Heart left ventricle (tissue), 13 donors: ENCODE results near the gene CHCHD6.

ENCODE experiments used
- POLR2A ChIP-seq, 2 donors: fragments of 450-650 bp; IDR thresholded peaks; one replicate each; pipeline ENCODE4 v1.6.1; 2017; ENCODE audit warnings: antibody characterized with exemption in 2 of 2, mild to moderate bottlenecking in 2 of 2, moderate library complexity in 2 of 2
- TF ChIP-seq, protein P1 (sequence below), 12 donors: fragments of 200-600 bp; sonication (generic) in 4 of 12; IDR thresholded peaks; one replicate each; pipeline versions ENCODE4 v1.5.0 to v1.8.0; 2018 to 2022; ENCODE audit warnings: antibody characterized with exemption in 12 of 12, mild to moderate bottlenecking in 5 of 12
- donor health status: ischemic (EF 13 %, LVEDD 7.1; RV severe dilation, severe dysfunction).
- donor health status: DM: no; HTN: yes; CAD: no.
- donor health status: DM: no; HTN: no; CAD: no.
- donor health status: ischemic (EF 25% LVEDD 6.9; RV normal size, moderate dysfunction).
- donor health status: ischemic (EF 25% LVEDD 5.7; RV mildly dilated, moderate dysfunction).
- donor health status: ischemic (EF 35%, LVEDD 5.7; RV mildly dilated, moderate dysfunction).
- donor health status: nonischemic (EF 11% LVEDD 7.7; RV severe dilation, severe dysfunction).
- donor health status: DM: yes; HTN: yes; CAD: no.
- donor health status: PGD.
- donor health status: ischemic (EF 29% LVEDD 5.4; RV normal size, mild dysfunction).
- donor health status: nonischemic (EF 23%, LVEDD 6.1; RV moderate dilation, normal function).

GRCh38 chr3:126663750-126664149 lies 40.3 kb upstream of the CHCHD6 start:
- TF ChIP-seq, protein P1, sequence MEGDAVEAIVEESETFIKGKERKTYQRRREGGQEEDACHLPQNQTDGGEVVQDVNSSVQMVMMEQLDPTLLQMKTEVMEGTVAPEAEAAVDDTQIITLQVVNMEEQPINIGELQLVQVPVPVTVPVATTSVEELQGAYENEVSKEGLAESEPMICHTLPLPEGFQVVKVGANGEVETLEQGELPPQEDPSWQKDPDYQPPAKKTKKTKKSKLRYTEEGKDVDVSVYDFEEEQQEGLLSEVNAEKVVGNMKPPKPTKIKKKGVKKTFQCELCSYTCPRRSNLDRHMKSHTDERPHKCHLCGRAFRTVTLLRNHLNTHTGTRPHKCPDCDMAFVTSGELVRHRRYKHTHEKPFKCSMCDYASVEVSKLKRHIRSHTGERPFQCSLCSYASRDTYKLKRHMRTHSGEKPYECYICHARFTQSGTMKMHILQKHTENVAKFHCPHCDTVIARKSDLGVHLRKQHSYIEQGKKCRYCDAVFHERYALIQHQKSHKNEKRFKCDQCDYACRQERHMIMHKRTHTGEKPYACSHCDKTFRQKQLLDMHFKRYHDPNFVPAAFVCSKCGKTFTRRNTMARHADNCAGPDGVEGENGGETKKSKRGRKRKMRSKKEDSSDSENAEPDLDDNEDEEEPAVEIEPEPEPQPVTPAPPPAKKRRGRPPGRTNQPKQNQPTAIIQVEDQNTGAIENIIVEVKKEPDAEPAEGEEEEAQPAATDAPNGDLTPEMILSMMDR (IDR thresholded peaks at IDR 0.05) = no peak
- TF ChIP-seq POLR2A (IDR thresholded peaks at IDR 0.05) = no peak
